WI38 (cell line): ENCODE measurements around the gene SLC47A1.

Experiments used
- H3K4me3 ChIP-seq: 2 replicates; pipeline ENCODE4 v1.5.1; 2011; ENCODE audit warnings: low read depth, mild to moderate bottlenecking, control low read depth, low read length
- CTCF ChIP-seq: IDR thresholded peaks from 2 replicates; pipeline ENCODE4 v1.5.1; 2012; ENCODE audit warnings: low read depth, mild to moderate bottlenecking, control low read depth, low read length

Gene SLC47A1

DNA sequence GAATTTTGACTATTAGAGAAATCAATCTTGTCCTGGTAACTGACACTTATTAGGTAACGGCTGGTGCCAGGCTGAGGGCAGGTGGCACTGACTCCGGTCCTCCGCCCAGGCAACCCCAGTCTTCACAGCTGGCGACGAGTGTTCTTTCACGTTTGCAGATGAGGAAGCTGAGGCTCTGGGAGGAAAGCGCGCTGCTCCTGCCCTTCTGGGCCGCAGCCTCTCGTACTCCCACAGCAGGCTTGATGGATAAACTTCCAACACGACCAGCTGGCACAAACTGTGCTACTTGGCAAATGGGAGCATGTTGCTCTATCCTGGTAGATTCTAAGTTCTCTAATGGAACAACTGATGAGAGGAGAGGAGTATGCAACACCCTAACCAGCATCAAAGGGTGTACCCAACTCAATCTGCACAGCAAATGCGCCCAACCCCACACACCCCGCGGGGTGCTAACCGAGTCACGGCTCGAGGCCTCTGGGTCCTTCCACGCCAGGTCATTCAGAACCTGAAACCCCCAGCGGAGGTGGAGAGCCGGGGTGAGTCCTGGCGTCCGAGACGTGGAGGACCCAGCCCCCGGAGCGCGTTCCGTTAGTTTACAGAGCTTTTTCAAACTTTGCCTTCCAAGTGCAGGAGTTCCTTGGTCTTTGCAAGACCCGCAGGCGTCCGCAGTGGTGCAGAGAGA, 477 bp upstream of the SLC47A1 start:
- H3K4me3 ChIP-seq, result no peak overlapping the region
- no peak for TF ChIP-seq CTCF

DNA sequence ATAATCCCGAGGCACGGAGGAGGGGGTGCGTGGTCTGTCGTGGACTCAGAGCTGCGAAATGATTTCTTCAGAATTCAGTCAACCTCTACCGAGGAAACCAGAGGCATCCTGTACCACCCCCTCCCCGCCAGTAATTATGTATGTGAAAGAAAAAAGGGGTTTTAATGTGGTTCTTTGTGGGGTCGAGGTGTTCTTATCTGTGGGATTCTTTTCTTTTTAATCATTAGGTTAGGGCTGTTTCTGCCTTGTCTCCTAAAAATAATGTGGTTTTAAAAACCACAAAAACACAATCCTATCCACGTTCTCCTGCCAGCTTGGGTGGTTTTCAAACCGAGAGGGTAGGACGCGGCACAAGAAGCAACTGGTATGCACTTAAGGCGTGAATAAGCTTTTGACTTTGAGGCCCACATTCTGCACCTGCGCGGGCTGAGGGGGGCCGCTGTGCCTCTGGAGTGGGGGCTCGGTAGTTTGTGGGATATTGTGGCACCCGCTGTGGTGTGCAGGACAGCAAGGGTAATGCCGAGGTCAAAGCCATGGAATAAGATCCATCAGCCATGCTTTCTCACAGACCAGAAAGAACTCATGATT, 1.0 kb downstream of the SLC47A1 start:
- H3K4me3 ChIP-seq, result no peak overlapping the region
- no peak for TF ChIP-seq CTCF

DNA sequence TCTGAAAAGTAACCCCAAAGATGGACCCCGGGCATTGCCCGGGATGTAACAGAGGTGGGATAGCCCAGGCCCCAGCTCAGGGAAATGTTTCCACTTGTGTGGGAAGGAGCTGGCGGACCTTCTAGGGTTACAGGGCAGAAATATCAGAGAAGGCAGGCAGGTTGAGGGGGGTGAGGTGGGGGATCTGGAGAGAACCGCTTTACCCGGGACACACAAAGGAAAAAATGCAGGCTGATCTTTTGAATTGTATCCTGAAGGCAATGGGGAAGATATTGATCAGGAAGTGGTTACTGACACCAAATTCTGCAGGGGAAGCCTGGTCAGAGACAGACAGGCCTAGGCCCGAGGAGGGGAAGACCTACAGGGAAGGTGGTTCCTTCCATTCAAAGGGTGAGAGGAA, 3.5 kb downstream of the SLC47A1 start:
- no peak for TF ChIP-seq CTCF
- H3K4me3 ChIP-seq, result no peak overlapping the region

GRCh38 chr17:19538095-19539039, 4.7 kb downstream of the SLC47A1 start:
- TF ChIP-seq CTCF, result no peak
- no peak overlapping the region for H3K4me3 ChIP-seq

- H3K4me3 ChIP-seq, result no peak overlapping the region
- no peak for TF ChIP-seq CTCF
Measured at GRCh38 chr17:19539040-19539399, 5.4 kb downstream of the SLC47A1 start.

DNA sequence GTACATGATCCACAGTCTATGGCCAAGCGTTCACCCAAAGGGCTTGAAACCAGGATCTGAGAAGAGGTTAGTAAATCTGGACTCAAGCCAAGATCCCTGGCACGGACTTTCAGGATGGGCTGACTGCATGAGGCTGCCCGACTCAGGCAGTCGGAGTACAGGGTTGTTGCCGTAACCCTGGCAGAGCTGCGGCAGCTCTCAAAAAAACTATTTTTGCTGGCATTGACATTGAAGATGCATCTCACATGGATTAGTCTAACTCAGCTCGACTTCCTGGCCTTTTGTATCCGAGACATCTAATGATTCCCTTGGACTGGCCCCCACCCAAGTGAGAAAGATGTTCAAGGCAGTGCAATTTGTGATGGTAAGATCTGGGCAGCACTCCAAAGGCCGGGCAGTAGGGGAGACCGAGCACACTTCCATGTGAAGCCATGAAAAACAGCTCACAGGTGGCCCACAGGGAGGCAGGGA, 6.2 kb downstream of the SLC47A1 start:
- no peak for TF ChIP-seq CTCF
- H3K4me3 ChIP-seq, result no peak overlapping the region
